K562 (cell line): ENCODE data around the gene PDE4A. TPM values are rescaled to one million over a fixed set of nuclear protein-coding genes. Genes with fewer than 3 reads are reported as not detected.

ENCODE experiments used
- DPF2 ChIP-seq: fragments of 450-650 bp; IDR thresholded peaks from 2 replicates; pipeline ENCODE4 v1.6.1; 2016
- HLTF ChIP-seq: fragments of 450-650 bp; IDR thresholded peaks from 2 replicates; pipeline ENCODE4 v1.6.1; 2016
- MED1 ChIP-seq: sonication (generic); formaldehyde crosslinking; IDR thresholded peaks from 2 replicates; pipeline ENCODE4 v1.8.1; 2023; ENCODE audit warnings: missing genetic modification reagents, borderline replicate concordance
- MTA2 ChIP-seq: fragments of 450-650 bp; IDR thresholded peaks from 2 replicates; pipeline ENCODE4 v1.6.1; 2016; ENCODE audit warnings: low read depth
- NCOR1 ChIP-seq: fragments of 450-650 bp; IDR thresholded peaks from 2 replicates; pipeline ENCODE4 v1.6.1; 2016; ENCODE audit warnings: mild to moderate bottlenecking, moderate library complexity
- NFIC ChIP-seq: fragments of 450-650 bp; IDR thresholded peaks from 2 replicates; pipeline ENCODE4 v1.6.1; 2017; ENCODE audit warnings: mild to moderate bottlenecking, inconsistent platforms
- NUFIP1 ChIP-seq: fragments of 450-650 bp; IDR thresholded peaks from 2 replicates; pipeline ENCODE4 v1.6.1; 2018; ENCODE audit not compliant: partially characterized antibody
- TAF1 ChIP-seq: IDR thresholded peaks from 2 replicates; pipeline ENCODE4 v1.6.1; 2011; ENCODE audit warnings: mild to moderate bottlenecking, low read length, moderate library complexity; ENCODE audit not compliant: insufficient read depth, control insufficient read depth, severe bottlenecking; ENCODE audit errors: extremely low read depth
- TBP ChIP-seq: optimal IDR thresholded peaks from 2 replicates; pipeline ENCODE3; 2011; ENCODE audit warnings: low read depth, low read length, improper control_type of control experiment
- ZNF197 ChIP-seq: fragments of 200-800 bp; sonication (Bioruptor generic); IDR thresholded peaks from 2 replicates; pipeline ENCODE4 v1.6.1; 2016; ENCODE audit warnings: low read depth, missing genetic modification characterization, missing compliant biosample characterization
- ZNF274 ChIP-seq: IDR thresholded peaks from 2 replicates; pipeline ENCODE4 v1.6.1; 2011; ENCODE audit warnings: low read depth, mild to moderate bottlenecking, low read length, moderate library complexity, borderline replicate concordance
- ZNF77 ChIP-seq: fragments of 250-450 bp; sonication (Bioruptor Pico); IDR thresholded peaks from 2 replicates; pipeline ENCODE4 v1.5.0; 2020
- ZNF778 ChIP-seq: fragments of 450-650 bp; formaldehyde crosslinking; IDR thresholded peaks from 2 replicates; pipeline ENCODE4 v1.4.0; 2020; ENCODE audit warnings: mild to moderate bottlenecking, moderate library complexity
- polyA plus RNA-seq, 8 experiments: library from polyadenylated mRNA; depleted of rRNA in 4 of 8; stranded (reverse) in 5 of 8; unstranded in 3 of 8; fragments of >200 nt; fragmentation: Nextera tagmentation in 2 of 8; fragmentation: Illumina TruSeq in 1 of 8; extraction: Ambion mirVana in 2 of 8; extraction: Trizol in 1 of 8; gene quantifications; 2 replicates each; pipeline versions ENCODE4 v1.2.1 to v1.2.3, GENCODE V29; 2011 to 2014; ENCODE audit warnings: inconsistent platforms in 1 of 8, missing spikeins in 1 of 8
- total RNA-seq, 7 experiments: library from RNA; depleted of rRNA in 6 of 7; stranded (reverse); fragments of >200 nt in 6 of 7; fragmentation: Illumina TruSeq in 2 of 7; extraction: Trizol in 2 of 7; gene quantifications; 2 replicates each; pipeline versions ENCODE4 v1.2.1 to v1.2.3, GENCODE V29; 2011 to 2021; ENCODE audit warnings: low replicate concordance in 1 of 7
- TF ChIP-seq, protein P1 (sequence below): fragments of 450-650 bp; formaldehyde crosslinking; IDR thresholded peaks from 2 replicates; pipeline ENCODE4 v1.4.0; 2022; ENCODE audit warnings: mild to moderate bottlenecking, moderate library complexity
- TF ChIP-seq, protein P2 (sequence below), 2 experiments: fragments of 450-650 bp in 1 of 2; sonication (generic) in 1 of 2; formaldehyde crosslinking in 1 of 2; IDR thresholded peaks; 2 replicates each; pipeline versions ENCODE4 v1.7.1 to v1.9.0; 2016 to 2022; ENCODE audit warnings: inconsistent platforms in 1 of 2, mild to moderate bottlenecking in 1 of 2, missing genetic modification reagents in 1 of 2
- TF ChIP-seq, protein P3 (sequence below): sonication (generic); formaldehyde crosslinking; IDR thresholded peaks from 2 replicates; pipeline ENCODE4 v1.8.1; 2023; ENCODE audit warnings: mild to moderate bottlenecking, missing genetic modification reagents, moderate library complexity
- TF ChIP-seq, protein P4 (sequence below): sonication (generic); formaldehyde crosslinking; IDR thresholded peaks from 2 replicates; pipeline ENCODE4 v1.8.1; 2022; ENCODE audit warnings: missing genetic modification reagents

Gene PDE4A
- total and polyA plus RNA-seq, 9 of the 15 experiments (the other 6 are each of a cell fraction or from before 2014, with no cell fraction given): 0.66 to 26.9 (median 4.6) TPM

DNA sequence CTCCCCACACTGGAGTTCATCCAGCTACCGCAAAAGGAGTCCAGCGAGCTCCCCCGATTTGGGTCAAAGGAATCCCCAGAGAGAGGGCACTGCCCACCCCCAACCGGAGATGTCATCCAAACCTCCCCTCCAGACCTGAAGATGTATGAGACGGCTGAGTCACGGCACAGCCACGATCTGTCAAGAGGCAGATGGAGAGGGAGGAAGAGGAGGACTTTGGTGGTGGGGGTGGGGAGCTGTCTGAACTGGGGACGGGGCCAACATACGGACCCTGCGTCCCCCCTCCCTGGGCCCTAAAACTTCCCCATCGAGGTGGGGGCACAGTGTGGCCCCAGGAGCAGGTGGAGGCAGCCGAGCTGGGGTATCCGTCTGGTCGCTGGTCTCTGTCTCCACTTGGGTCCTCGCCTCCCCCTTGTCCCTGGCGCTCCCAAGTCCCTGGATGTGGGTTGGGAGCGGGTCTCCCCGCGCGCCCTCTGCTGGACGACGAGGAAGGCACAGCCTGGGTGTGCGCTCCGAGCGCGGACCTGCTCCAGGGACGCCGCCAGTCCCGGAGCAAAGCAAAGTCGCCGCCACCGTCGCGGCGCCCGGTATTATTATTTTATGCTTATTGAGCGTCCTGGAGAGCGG, 3.8 kb downstream of the PDE4A start (continued):
- TF ChIP-seq ZNF197 (no peak), HLTF (no peak), ZNF77 (no peak), MED1 (CRISPR knock-in tag) (no peak), ZNF274 (no peak), DPF2 (no peak; the same call in 1 of the 2 replicates), NUFIP1 (no peak), ZNF778 (CRISPR knock-in tag) (no peak), MTA2 (no peak), TBP (no peak), NCOR1 (0 out of 2 replicates have a peak, but pooled peaks have one; percentile 22), TAF1 (peak; percentile 35), NFIC (peak; percentile 56)
- TF ChIP-seq, protein P1, sequence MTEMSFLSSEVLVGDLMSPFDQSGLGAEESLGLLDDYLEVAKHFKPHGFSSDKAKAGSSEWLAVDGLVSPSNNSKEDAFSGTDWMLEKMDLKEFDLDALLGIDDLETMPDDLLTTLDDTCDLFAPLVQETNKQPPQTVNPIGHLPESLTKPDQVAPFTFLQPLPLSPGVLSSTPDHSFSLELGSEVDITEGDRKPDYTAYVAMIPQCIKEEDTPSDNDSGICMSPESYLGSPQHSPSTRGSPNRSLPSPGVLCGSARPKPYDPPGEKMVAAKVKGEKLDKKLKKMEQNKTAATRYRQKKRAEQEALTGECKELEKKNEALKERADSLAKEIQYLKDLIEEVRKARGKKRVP: no peak
- TF ChIP-seq, protein P2, sequence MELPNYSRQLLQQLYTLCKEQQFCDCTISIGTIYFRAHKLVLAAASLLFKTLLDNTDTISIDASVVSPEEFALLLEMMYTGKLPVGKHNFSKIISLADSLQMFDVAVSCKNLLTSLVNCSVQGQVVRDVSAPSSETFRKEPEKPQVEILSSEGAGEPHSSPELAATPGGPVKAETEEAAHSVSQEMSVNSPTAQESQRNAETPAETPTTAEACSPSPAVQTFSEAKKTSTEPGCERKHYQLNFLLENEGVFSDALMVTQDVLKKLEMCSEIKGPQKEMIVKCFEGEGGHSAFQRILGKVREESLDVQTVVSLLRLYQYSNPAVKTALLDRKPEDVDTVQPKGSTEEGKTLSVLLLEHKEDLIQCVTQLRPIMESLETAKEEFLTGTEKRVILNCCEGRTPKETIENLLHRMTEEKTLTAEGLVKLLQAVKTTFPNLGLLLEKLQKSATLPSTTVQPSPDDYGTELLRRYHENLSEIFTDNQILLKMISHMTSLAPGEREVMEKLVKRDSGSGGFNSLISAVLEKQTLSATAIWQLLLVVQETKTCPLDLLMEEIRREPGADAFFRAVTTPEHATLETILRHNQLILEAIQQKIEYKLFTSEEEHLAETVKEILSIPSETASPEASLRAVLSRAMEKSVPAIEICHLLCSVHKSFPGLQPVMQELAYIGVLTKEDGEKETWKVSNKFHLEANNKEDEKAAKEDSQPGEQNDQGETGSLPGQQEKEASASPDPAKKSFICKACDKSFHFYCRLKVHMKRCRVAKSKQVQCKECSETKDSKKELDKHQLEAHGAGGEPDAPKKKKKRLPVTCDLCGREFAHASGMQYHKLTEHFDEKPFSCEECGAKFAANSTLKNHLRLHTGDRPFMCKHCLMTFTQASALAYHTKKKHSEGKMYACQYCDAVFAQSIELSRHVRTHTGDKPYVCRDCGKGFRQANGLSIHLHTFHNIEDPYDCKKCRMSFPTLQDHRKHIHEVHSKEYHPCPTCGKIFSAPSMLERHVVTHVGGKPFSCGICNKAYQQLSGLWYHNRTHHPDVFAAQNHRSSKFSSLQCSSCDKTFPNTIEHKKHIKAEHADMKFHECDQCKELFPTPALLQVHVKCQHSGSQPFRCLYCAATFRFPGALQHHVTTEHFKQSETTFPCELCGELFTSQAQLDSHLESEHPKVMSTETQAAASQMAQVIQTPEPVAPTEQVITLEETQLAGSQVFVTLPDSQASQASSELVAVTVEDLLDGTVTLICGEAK (IDR thresholded peaks at IDR 0.05): no peak
- TF ChIP-seq, protein P2 (CRISPR knock-in tag; IDR thresholded peaks at IDR 0.05): no peak
- TF ChIP-seq, protein P3, sequence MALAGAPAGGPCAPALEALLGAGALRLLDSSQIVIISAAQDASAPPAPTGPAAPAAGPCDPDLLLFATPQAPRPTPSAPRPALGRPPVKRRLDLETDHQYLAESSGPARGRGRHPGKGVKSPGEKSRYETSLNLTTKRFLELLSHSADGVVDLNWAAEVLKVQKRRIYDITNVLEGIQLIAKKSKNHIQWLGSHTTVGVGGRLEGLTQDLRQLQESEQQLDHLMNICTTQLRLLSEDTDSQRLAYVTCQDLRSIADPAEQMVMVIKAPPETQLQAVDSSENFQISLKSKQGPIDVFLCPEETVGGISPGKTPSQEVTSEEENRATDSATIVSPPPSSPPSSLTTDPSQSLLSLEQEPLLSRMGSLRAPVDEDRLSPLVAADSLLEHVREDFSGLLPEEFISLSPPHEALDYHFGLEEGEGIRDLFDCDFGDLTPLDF (CRISPR knock-in tag): no peak
- TF ChIP-seq, protein P4, sequence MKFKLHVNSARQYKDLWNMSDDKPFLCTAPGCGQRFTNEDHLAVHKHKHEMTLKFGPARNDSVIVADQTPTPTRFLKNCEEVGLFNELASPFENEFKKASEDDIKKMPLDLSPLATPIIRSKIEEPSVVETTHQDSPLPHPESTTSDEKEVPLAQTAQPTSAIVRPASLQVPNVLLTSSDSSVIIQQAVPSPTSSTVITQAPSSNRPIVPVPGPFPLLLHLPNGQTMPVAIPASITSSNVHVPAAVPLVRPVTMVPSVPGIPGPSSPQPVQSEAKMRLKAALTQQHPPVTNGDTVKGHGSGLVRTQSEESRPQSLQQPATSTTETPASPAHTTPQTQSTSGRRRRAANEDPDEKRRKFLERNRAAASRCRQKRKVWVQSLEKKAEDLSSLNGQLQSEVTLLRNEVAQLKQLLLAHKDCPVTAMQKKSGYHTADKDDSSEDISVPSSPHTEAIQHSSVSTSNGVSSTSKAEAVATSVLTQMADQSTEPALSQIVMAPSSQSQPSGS (CRISPR knock-in tag): no peak
